Measurements from ENCODE around the gene CDHR2.
"Not testable (repeated sequence)": the region's sequence is repeated elsewhere in the genome, so short reads cannot be mapped to it uniquely, and the experiment has no call there.

The CDHR2 gene

DNA sequence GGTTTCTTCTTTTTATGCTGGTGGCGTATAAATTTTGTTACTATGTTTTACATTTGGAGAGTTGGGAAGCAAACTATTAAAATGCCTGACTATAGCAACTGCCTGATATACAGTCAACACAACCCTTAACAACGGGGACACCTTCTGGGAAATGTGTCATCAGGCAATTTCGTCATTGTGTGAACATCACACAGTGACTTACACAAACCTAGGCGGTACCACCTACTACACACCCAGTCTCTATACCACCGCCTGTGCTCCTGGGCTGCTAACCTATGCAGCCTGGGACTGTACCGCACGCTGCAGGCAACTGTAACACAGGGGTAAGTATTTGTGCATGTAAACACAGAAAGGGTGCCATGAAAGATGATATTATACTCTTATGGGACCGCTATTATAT lies 1.3 kb upstream of the CDHR2 start:
- intact Hi-C loops (cut with DNase I; ENCODE audit: low total_unique reads), result no loop called here
- Histone ChIP-seq H3K9me3 (no peaks in the 10 kb centered on the region), H3K27me3 (peaks cover 0 to 40% of the 10 kb centered on the region in 2 donors), H3K4me3 (no peak overlapping the region), H3K4me1 (peaks cover 0 to 9% (median 8%) of the 10 kb centered on the region in 4 donors), H3K27ac (no peak overlapping the region), H3K36me3 (no peaks in the 10 kb centered on the region)
- TF ChIP-seq, protein P1, sequence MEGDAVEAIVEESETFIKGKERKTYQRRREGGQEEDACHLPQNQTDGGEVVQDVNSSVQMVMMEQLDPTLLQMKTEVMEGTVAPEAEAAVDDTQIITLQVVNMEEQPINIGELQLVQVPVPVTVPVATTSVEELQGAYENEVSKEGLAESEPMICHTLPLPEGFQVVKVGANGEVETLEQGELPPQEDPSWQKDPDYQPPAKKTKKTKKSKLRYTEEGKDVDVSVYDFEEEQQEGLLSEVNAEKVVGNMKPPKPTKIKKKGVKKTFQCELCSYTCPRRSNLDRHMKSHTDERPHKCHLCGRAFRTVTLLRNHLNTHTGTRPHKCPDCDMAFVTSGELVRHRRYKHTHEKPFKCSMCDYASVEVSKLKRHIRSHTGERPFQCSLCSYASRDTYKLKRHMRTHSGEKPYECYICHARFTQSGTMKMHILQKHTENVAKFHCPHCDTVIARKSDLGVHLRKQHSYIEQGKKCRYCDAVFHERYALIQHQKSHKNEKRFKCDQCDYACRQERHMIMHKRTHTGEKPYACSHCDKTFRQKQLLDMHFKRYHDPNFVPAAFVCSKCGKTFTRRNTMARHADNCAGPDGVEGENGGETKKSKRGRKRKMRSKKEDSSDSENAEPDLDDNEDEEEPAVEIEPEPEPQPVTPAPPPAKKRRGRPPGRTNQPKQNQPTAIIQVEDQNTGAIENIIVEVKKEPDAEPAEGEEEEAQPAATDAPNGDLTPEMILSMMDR (IDR thresholded peaks at IDR 0.05), result no peak
- no peak for DNase-seq

DNA sequence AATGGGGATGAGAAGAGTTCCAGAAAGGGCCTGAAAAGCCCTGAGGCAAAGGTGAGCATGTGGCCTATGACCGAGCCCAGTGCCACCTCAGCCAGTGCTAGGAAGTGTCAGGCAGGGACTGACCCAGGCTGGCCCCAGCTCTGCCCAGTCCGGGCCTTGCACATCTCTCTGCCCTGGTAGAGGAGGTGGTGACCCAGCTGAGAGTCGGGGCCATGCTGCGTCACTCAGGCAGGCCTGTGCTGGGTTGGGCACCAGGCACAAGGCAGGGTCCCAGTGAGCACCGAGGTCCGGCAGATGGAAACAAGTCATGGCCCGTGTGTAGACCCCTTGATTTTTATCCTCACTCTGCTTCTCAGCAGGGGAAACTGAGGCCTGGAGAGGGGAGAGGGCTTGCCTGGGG lies 729 bp downstream of the CDHR2 start:
- Histone ChIP-seq H3K9me3 (no peaks in the 10 kb centered on the region), H3K4me1 (no peaks in the 10 kb centered on the region), H3K4me3 (no peak overlapping the region), H3K27ac (no peak overlapping the region), H3K27me3 (peaks cover 0 to 55% of the 10 kb centered on the region in 2 donors), H3K36me3 (no peaks in the 10 kb centered on the region)
- no peak for DNase-seq
- intact Hi-C loops (cut with DNase I; ENCODE audit: low total_unique reads), result no loop called here
- TF ChIP-seq, protein P1 (IDR thresholded peaks at IDR 0.05), result no peak

DNA sequence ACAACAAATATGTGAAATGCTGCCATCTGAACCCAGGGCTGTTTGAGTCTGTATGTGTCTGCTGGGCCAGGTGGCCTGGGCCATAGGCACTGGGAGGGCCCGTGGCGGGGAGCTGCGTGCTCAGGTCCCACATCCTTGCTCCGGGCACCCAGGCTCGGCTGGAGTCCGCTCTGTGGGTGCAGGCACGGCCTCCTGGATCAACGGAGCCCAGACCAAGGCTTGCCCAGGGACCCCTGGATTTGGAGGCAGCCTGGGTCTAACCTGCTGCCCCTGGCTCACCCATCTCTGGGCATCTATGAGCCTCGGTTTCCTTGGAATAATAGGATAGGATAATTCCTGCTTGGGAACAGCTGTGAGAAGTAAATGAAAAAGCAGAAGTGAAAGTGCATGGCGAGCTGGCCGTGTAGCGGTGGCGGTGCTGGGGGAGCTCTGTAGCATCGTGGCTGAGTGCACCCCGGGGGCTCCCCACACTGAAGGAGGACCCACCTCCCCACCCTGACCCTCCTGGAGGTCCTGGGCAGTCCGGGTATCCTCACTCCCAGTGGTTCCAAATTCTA lies 1.2 kb downstream of the CDHR2 start:
- H3K27ac ChIP-seq, result no peak overlapping the region

DNA sequence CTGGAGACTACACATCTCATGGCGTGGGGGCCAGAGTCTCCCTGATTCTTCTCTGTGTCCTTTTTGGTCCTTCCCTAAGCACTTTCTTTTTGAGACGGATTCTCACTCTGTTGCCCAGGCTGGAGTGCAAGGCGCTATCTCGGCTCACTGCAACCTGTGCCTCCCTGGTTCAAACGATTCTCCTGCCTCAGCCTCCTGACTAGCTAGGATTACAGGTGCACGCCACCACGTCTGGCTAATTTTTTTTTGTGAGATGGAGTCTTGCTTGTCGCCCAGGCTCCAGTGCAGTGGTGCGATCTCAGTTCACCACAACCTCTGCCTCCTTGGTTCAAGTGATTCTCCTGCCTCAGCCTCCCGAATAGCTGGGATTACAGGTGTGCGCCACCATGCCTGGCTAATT lies 1.8 kb downstream of the CDHR2 start:
- H3K36me3 ChIP-seq; intact Hi-C loops (cut with DNase I; ENCODE audit: low total_unique reads); H3K27ac ChIP-seq; H3K9me3 ChIP-seq; DNase-seq; H3K4me1 ChIP-seq; H3K4me3 ChIP-seq: not testable (repeated sequence)
- peaks cover 0 to 55% of the 10 kb centered on the region in 2 donors for H3K27me3 ChIP-seq

More for the DNA sequence above, 1.2 kb downstream of the CDHR2 start:
- DNase-seq, result no peak
- Histone ChIP-seq H3K27me3 (peaks cover 0 to 55% of the 10 kb centered on the region in 2 donors), H3K4me3 (no peak overlapping the region), H3K36me3 (no peaks in the 10 kb centered on the region), H3K9me3 (no peaks in the 10 kb centered on the region), H3K4me1 (no peaks in the 10 kb centered on the region)
- intact Hi-C loops (cut with DNase I; ENCODE audit: low total_unique reads), result no loop called here
- TF ChIP-seq, protein P1 (IDR thresholded peaks at IDR 0.05), result no peak

DNA sequence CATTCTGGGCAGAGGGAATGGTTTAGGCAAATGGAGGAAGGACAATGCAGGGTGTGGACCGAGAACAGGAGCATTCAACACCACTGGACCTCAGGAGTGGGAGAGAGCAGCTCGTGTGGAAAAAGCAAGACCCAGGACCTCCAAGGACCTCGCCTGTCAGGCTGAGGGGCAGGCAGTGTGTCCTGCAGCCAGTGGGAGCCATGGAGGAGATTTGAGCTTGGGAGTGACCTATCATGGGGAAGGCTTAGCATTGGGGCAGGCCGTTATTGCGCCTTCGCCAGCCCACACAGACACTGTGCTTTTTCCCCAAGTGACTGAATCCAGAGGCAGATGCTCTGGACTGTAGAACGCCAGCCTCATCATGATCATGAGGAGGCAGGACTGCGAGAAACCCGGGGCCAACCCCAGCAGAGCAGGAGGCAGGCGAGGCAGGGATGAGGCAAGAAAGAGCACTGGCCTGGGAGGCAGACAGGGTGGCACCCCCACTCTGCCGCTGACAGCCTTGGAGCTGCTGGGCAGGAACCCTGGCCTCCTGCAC lies 3.3 kb downstream of the CDHR2 start:
- no peak overlapping the region for H3K4me3 ChIP-seq
- H3K9me3 ChIP-seq, result no peaks in the 10 kb centered on the region
- no peaks in the 10 kb centered on the region for H3K36me3 ChIP-seq
- H3K4me1 ChIP-seq, result no peaks in the 10 kb centered on the region
- no peak overlapping the region for H3K27ac ChIP-seq
- no peak for DNase-seq
- intact Hi-C loops (cut with DNase I; ENCODE audit: low total_unique reads), result no loop called here
- TF ChIP-seq, protein P1 (IDR thresholded peaks at IDR 0.05), result no peak
- H3K27me3 ChIP-seq, result peaks cover 0 to 54% of the 10 kb centered on the region in 2 donors

DNA sequence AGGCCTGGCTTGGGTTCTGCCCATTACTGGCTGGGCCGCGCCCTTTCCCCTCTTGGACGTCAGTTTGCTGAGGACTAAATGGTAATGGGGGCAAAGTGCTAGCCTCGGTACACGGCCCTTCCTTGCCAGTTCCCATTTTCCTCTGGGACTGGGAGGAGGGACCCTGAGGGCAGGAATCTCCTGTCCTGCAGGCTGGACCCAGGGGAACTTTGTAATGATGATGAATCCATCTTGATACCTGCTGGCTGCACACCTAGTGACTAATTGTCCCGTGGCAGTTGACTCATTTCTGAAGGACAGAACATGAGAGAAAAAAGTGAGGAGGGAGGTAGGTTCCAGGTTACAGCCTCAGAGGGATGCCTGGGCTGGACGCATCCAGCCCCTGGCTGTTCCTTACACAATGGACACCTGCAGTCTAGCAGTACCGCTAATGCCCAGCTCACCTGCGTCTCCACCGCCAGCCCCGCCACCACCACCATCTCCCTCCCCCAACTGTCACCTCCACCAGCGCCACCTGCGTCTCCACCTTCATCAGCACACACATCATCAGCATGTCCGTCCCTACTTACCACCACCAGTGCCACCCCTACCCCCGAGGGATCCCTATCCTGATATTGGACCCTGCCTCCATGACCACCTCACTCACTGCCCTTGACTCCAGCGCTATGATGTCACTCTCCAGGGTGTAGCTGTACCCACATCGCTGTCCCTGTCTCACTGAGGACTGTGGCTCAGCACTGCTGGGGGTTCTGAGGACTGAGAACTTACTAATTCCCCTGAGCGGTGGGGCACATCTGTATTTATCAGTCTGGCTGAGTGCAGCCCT lies 4.3 kb downstream of the CDHR2 start:
- TF ChIP-seq, protein P1 (IDR thresholded peaks at IDR 0.05), result no peak
- Histone ChIP-seq H3K36me3 (no peaks in the 10 kb centered on the region), H3K4me1 (no peaks in the 10 kb centered on the region), H3K4me3 (no peak overlapping the region), H3K27ac (no peak overlapping the region), H3K9me3 (no peaks in the 10 kb centered on the region), H3K27me3 (peaks cover 0 to 51% of the 10 kb centered on the region in 2 donors)
- intact Hi-C loops (cut with DNase I; ENCODE audit: low total_unique reads), result no loop called here
- DNase-seq, result no peak
